ENCODE measurements around the gene DHRS7C.

DHRS7C gene

DNA sequence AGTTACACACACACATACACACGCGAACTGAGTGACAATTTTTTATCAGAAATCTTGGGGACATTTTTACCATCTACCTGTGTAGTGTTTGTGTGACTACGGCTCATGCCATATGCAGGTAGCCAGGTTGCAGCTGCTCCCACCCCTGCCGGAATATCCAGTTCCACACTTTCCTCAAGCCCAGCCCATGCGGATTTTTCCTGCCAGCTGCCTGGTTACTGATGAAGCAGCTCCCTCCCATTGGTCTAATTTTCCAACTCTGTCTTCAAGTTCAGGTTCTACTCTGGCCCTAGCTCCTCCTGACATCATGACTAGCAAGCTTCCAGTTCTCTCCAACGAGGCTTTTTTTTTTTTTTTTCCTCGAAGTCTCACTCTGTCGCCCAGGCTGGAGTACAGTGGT is 25.7 kb upstream of the DHRS7C start:
- no peaks in the 10 kb centered on the region for H3K9me3 Mint-ChIP-seq (ENCODE audit: low read depth)
- H3K4me1 Mint-ChIP-seq (ENCODE audit: low read depth) = no peaks in the 10 kb centered on the region
- no peaks in the 10 kb centered on the region for H3K36me3 Mint-ChIP-seq
- no peak overlapping the region for H3K4me3 Mint-ChIP-seq
- H3K27ac Mint-ChIP-seq = no peak overlapping the region
- peaks cover 4% of the 10 kb centered on the region for H3K27me3 Mint-ChIP-seq

DNA sequence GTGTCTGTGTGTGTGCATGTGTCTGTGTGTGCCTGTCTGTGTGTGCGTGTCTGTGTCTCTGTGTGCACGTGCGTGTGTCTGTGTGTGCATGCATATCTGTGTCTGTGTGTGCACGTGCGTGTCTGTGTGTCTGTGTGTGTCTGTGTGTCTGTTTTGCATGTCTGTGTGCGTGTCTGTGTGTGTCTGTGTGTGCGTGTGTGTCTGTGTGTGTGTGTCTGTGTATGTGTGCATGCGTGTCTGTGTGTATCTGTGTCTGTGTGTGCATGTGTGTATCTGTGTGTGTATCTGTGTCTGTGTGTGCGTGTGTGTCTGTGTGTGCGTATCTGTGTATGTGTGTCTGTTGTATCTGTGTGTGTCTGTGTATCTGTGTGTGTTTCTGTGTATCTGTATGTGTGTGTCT is 25.1 kb upstream of the DHRS7C start:
- H3K4me3 Mint-ChIP-seq = no peak overlapping the region
- no peaks in the 10 kb centered on the region for H3K9me3 Mint-ChIP-seq (ENCODE audit: low read depth)
- no peak overlapping the region for H3K27ac Mint-ChIP-seq
- H3K27me3 Mint-ChIP-seq = peaks cover 4% of the 10 kb centered on the region
- no peaks in the 10 kb centered on the region for H3K4me1 Mint-ChIP-seq (ENCODE audit: low read depth)
- no peaks in the 10 kb centered on the region for H3K36me3 Mint-ChIP-seq

DNA sequence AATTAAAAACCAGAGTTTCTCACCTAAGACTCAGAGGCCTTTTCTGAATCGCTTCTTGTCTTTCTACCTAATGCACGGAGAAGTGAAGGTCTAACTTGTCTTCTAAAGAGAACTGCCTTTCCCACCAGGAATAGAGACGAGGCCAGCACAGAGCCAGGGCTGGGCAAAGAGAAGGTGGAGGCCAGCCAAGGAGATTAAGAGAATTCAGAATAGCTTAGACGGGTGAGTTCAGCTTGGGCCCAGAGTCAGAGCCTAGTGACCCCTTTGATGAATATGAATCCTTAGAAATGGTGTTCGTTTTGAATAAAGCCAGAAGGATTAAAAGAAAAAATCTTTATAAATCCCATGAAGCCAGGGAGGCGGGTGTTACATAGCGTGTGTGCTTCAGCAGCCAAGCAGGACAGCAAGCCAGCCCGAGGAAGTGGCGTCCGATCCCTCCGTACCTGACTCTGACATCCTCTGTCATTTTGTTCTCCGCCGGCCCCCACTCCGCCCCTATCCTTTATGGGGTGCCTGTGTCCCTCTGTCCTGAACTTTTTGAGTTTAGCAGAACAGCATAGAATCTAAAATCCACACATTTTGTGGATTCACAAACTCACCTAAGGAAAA is 23.0 kb upstream of the DHRS7C start:
- Mint-ChIP-seq H3K4me3 (no peak overlapping the region), H3K4me1 (ENCODE audit: low read depth) (no peaks in the 10 kb centered on the region), H3K36me3 (no peaks in the 10 kb centered on the region), H3K27ac (no peak overlapping the region), H3K9me3 (ENCODE audit: low read depth) (no peaks in the 10 kb centered on the region), H3K27me3 (peaks cover 9% of the 10 kb centered on the region)

DNA sequence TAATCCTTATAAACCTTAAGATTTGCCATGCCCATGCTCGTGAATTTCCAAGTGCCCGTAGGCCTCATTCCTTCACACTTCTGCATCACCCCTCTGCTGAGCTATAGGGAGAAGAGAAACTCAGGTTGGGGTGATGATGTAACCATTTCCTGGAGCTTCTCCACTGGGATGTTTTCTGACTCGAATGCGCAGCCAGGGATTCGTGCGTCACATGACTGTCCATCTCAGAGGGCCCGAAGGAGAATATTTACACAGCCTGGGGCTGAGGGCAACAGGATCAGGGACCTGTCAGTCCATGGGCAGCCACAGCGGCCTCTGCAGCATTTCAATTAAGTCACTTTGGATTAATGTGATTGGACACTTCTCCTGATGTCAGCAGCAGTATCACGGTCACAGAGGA is 21.8 kb upstream of the DHRS7C start:
- Mint-ChIP-seq H3K9me3 (ENCODE audit: low read depth) (no peaks in the 10 kb centered on the region), H3K36me3 (no peaks in the 10 kb centered on the region), H3K27ac (no peak overlapping the region), H3K27me3 (peaks cover 5% of the 10 kb centered on the region), H3K4me3 (no peak overlapping the region), H3K4me1 (ENCODE audit: low read depth) (no peaks in the 10 kb centered on the region)

DNA sequence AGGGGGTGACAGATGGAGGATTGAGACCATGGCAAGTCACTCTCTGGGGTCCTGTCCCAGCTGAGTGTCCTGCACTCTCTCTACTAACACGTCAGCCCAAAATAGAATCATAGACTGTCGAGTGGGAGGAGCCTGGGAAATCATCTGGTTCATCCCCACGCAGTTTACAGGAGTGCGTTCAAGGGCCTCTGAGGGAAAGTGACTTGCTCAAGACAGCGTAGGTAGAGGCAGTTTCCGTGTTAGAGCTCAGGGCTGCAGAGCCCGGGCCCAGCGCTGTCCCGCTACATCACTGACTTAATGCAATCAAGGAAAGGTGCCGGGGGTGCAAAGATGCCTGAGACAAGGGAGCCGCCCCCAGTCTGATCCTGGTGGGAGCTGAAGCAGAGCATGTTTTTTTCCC is 20.1 kb upstream of the DHRS7C start:
- Mint-ChIP-seq H3K36me3 (no peaks in the 10 kb centered on the region), H3K4me1 (ENCODE audit: low read depth) (no peaks in the 10 kb centered on the region), H3K27ac (no peak overlapping the region), H3K9me3 (ENCODE audit: low read depth) (no peaks in the 10 kb centered on the region), H3K4me3 (no peak overlapping the region), H3K27me3 (peaks cover 5% of the 10 kb centered on the region)

DNA sequence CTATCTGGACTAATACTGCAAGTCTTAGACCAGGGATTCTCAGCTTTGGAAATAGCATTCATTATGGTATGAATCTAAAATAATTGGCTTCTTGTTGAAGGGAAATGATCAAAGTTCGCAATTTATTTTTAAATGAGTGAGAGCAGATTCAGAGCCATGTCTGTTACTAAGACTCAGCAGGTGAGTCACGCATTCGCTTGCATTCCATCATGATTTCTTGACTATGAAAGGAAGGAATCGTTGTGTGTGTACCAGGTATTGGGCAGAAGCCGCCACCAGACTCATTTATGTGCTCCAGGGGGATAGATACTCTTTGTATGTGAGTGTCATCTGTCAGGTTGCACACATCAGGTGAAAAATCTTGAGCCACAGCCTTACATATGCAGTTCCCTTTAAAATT is 19.7 kb upstream of the DHRS7C start:
- Mint-ChIP-seq H3K4me3 (no peak overlapping the region), H3K4me1 (ENCODE audit: low read depth) (no peaks in the 10 kb centered on the region)

DNA sequence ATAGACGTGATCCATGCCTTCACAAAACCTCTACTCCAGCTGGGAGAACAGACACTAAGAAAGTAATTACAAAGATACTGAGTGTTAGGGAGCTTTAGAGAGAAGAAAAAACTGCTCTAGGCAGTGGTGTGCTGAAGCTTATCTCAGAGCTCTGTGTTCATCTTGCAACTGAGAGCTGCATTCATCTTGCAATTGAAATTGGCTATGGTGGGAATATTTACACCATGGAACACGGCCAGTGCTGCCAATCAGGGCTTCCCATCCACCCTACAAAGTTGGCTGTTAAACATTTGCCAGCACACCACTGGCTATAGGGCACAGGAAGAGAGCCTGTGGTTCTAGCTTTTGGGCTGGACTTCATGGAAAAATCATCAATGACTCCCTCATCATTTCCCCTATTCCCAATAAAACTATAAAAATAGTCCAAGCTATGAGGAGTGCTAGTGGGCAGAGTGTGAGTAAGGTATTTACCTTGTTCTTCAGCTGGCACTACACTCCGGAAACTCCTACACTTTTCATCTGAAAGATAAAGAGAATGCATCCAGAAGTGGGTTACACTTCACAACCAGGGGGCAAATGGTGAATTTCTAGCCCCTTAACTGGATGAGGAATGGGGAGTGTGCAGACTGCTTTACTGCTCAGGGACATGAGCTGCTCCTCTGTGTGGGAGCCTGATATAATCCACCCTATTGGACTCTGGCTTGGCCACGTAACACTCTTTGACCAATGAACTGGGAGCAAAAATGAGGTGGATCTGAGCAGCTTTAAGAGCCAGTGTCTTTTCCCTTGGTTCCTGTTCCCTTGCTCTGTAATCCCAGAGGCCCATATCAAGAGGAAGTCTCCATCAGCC is 18.9 kb upstream of the DHRS7C start:
- no peak overlapping the region for H3K27ac Mint-ChIP-seq
- H3K36me3 Mint-ChIP-seq = no peaks in the 10 kb centered on the region
- no peaks in the 10 kb centered on the region for H3K4me1 Mint-ChIP-seq (ENCODE audit: low read depth)
- no peak overlapping the region for H3K4me3 Mint-ChIP-seq
- H3K27me3 Mint-ChIP-seq = peaks cover 5% of the 10 kb centered on the region
- peaks cover under 1% of the 10 kb centered on the region for H3K9me3 Mint-ChIP-seq (ENCODE audit: low read depth)

More for the DNA sequence above, 19.7 kb upstream of the DHRS7C start:
- Mint-ChIP-seq H3K27ac (no peak overlapping the region), H3K27me3 (peaks cover 5% of the 10 kb centered on the region), H3K9me3 (ENCODE audit: low read depth) (no peaks in the 10 kb centered on the region), H3K36me3 (no peaks in the 10 kb centered on the region)

DNA sequence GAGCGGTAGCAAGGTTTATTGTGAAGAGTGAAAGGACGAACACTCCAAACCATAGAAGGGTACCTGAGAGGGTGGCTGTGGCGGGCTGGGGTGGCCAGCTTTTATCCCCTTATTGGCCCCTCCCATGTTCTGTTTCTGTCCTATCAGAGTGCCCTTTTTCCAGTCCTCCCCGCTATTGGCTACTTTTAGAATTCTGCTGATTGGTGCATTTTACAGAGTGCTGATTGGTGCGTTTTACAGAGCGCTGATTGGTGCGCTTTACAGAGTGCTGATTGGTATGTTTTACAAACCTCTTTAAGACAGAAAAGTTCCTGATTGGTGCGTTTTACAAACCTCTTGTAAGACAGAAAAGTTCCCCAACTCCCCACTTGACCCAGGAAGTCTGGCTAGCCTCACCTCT is 18.0 kb upstream of the DHRS7C start:
- Mint-ChIP-seq H3K9me3 (ENCODE audit: low read depth) (peaks cover 9% of the 10 kb centered on the region), H3K4me3 (no peak overlapping the region), H3K4me1 (ENCODE audit: low read depth) (no peaks in the 10 kb centered on the region), H3K36me3 (no peaks in the 10 kb centered on the region), H3K27me3 (peaks cover 9% of the 10 kb centered on the region), H3K27ac (no peak overlapping the region)

DNA sequence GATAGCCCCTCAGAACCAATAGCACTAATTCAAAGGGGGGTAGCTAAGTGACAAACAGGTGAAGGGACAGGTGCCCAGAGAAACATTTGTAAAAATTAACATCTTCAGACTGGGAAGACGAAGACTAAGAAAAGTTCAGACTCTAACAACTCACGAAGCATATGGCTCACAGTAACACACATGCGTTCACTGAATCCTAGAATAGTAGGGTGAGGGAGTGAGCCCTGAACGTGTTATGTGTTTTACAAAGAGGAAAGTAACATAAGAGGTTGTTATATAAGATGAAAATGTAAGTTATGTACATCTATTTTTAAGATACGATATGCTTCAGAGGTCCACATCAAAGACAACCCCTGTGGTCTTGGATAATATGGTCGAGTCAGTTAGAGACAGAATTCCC is 15.3 kb upstream of the DHRS7C start:
- peaks cover 14% of the 10 kb centered on the region for H3K9me3 Mint-ChIP-seq (ENCODE audit: low read depth)
- no peak overlapping the region for H3K4me3 Mint-ChIP-seq
- no peaks in the 10 kb centered on the region for H3K4me1 Mint-ChIP-seq (ENCODE audit: low read depth)
- H3K27ac Mint-ChIP-seq = no peak overlapping the region
- H3K36me3 Mint-ChIP-seq = no peaks in the 10 kb centered on the region
- H3K27me3 Mint-ChIP-seq = peaks cover 20% of the 10 kb centered on the region

DNA sequence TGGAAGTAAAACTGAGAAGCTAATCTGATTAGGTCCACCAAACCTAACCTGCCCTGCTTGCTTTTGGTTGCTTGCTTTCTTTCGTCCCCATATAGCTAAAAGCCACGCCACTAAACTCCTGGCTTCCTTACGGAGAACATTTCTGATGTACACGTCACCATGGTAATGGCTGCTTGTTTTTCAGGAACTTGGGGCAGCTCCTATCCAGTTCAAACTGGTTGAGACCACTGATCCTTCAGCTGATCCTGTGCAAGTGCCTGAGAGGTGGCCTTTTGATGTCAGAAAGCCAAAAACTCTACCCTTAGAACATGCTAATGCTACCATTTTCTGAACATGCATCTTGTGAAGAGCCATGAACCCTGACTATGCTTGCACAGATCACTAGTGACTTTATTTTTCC is 14.4 kb upstream of the DHRS7C start:
- peaks cover 15% of the 10 kb centered on the region for H3K27me3 Mint-ChIP-seq
- H3K4me1 Mint-ChIP-seq (ENCODE audit: low read depth) = no peaks in the 10 kb centered on the region
- H3K4me3 Mint-ChIP-seq = no peak overlapping the region
- peaks cover 14% of the 10 kb centered on the region for H3K9me3 Mint-ChIP-seq (ENCODE audit: low read depth)
- no peaks in the 10 kb centered on the region for H3K36me3 Mint-ChIP-seq
- H3K27ac Mint-ChIP-seq = no peak overlapping the region

DNA sequence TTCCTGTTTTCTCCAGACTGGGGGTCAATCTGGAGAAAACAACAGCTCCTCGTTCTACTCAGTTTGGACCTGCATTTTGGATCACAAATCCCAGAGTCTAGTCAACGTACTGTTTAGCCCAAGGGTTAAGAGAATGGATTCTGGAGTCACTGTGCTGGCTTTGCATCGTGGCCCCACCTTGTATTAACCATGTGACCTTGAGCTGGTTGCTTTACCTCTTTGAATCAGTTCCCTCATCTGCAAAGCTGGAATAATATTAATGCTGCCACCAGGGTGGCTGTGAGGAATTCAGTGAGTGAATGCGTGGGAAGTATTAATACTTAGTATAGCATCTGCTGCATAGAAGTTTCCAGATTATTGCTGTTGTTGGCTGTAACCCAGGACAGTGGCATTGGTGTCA is 11.3 kb upstream of the DHRS7C start:
- Mint-ChIP-seq H3K27ac (no peak overlapping the region), H3K9me3 (ENCODE audit: low read depth) (peaks cover 14% of the 10 kb centered on the region), H3K4me1 (ENCODE audit: low read depth) (no peaks in the 10 kb centered on the region), H3K4me3 (no peak overlapping the region), H3K27me3 (peaks cover 22% of the 10 kb centered on the region), H3K36me3 (no peaks in the 10 kb centered on the region)

DNA sequence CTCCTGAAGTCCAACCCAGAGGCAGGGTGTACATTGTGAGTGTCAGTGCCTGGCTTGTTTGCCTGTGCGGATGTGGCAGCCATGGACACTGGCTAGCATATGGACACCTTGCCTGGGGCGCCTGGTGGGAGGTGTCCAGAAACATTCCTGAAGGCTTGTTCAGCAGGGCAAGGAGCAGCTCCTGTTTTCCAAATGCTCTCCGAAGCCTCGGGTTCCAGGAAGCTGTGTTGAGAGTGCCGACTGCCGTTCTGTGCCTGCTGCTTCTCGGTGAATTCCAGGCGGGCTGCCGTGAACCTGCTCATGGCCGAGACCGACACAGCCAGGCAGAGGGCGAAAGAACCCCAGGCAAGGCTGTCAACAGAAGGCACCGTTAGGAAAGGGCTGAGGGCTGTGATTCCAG is 10.9 kb upstream of the DHRS7C start:
- H3K4me1 Mint-ChIP-seq (ENCODE audit: low read depth) = no peaks in the 10 kb centered on the region
- no peak overlapping the region for H3K27ac Mint-ChIP-seq
- no peaks in the 10 kb centered on the region for H3K36me3 Mint-ChIP-seq
- H3K9me3 Mint-ChIP-seq (ENCODE audit: low read depth) = peaks cover 14% of the 10 kb centered on the region
- peaks cover 22% of the 10 kb centered on the region for H3K27me3 Mint-ChIP-seq
- H3K4me3 Mint-ChIP-seq = no peak overlapping the region

DNA sequence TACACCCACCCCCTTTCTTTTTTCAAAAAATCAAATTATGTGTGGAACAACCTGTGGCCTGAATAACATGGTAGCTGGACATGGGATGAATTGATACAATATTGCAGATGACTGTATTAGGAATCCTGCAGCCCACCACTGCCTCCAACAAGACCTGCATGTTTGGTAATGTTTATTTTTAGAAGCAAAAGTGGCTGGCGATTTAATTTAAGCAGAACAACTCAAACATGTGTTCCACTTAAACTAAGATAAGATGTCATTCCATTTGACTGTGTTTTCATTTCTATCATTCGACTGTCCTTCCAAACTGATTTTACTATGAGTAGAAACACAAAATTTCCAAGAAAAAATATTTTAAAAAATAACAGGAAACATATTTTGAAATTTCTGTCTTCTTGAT is 10.1 kb upstream of the DHRS7C start:
- no peak overlapping the region for H3K27ac Mint-ChIP-seq
- H3K4me1 Mint-ChIP-seq (ENCODE audit: low read depth) = no peaks in the 10 kb centered on the region
- H3K4me3 Mint-ChIP-seq = no peak overlapping the region
- H3K27me3 Mint-ChIP-seq = peaks cover 22% of the 10 kb centered on the region
- peaks cover 14% of the 10 kb centered on the region for H3K9me3 Mint-ChIP-seq (ENCODE audit: low read depth)
- H3K36me3 Mint-ChIP-seq = no peaks in the 10 kb centered on the region

DNA sequence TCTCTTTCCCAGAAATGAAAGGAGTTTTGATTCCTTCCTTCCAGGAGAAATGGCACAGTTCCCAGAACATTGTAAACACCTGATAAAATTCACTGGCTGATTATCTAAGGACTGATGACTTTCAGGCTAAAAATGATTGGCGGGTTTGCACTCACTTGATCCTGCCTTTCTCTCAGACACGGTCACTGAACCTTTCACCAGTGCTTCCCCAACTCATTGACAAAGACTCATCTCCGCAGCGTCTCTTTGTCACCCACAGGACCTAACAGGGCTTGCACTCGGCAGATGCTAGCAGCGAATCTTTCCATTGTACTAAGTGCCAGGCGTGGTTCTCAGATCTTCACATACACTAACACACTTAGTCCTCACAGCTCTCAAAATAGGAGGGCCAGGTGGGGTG is 7.3 kb upstream of the DHRS7C start:
- H3K36me3 Mint-ChIP-seq = no peaks in the 10 kb centered on the region
- H3K9me3 Mint-ChIP-seq (ENCODE audit: low read depth) = peaks cover 1% of the 10 kb centered on the region
- no peaks in the 10 kb centered on the region for H3K4me1 Mint-ChIP-seq (ENCODE audit: low read depth)
- no peak overlapping the region for H3K4me3 Mint-ChIP-seq
- peaks cover 16% of the 10 kb centered on the region for H3K27me3 Mint-ChIP-seq
- no peak overlapping the region for H3K27ac Mint-ChIP-seq

DNA sequence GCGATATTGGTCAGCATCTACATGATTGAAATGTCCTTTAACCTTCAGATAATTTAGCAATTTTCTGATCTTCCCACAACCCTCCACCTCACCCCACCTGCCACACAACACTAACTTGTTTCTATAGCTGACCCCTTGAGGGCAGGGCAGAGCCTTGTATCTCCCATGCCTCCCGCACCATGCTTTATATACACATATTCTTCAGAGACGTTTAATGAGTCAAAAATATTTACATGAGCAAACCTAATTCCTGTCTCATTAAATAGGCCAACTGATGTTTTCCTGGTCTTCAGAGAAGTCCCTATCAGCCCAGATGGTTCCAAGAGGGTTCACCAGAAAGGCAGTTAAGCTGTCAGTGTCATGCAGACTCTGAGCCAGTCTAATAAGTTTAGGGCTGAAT is 6.6 kb upstream of the DHRS7C start:
- Mint-ChIP-seq H3K27ac (no peak overlapping the region), H3K9me3 (ENCODE audit: low read depth) (no peaks in the 10 kb centered on the region), H3K36me3 (no peaks in the 10 kb centered on the region), H3K4me1 (ENCODE audit: low read depth) (no peaks in the 10 kb centered on the region), H3K27me3 (peaks cover 13% of the 10 kb centered on the region), H3K4me3 (no peak overlapping the region)
